Gastrocnemius medialis (tissue), 4 donors: Measurements from ENCODE around the gene SMIM10L1. TPM values are rescaled to one million over a fixed set of nuclear protein-coding genes. Genes with fewer than 3 reads are reported as not detected.

Experiments used
- ATAC-seq, 2 donors: fragments of 150-250 bp; one replicate each; pipeline ENCODE4 v1.9.1; 2016
- DNase-seq, 2 donors: peaks; one replicate each; pipeline ENCODE4 v3.0.0-alpha.2; 2019
- H3K27ac ChIP-seq, 4 donors: fragments of 200-600 bp; sonication (generic); 1 replicate in 1 of 4; 2 replicates in 3 of 4; pipeline ENCODE4 v1.5.1; 2016 to 2018; ENCODE audit warnings: mild to moderate bottlenecking in 2 of 4, moderate library complexity in 1 of 4
- H3K27me3 ChIP-seq, 3 donors: fragments of 200-600 bp; sonication (generic) in 2 of 3; 1 replicate in 1 of 3; 2 replicates in 2 of 3; pipeline versions ENCODE4 v1.5.1 to v1.6.0; 2016 to 2019; ENCODE audit warnings: mild to moderate bottlenecking in 1 of 3, moderate library complexity in 1 of 3
- H3K36me3 ChIP-seq, 2 donors: fragments of 200-600 bp; sonication (generic) in 1 of 2; one replicate each; pipeline ENCODE4 v1.5.1; 2017 to 2018
- H3K4me1 ChIP-seq, 2 donors: fragments of 200-600 bp; sonication (generic) in 1 of 2; one replicate each; pipeline ENCODE4 v1.5.1; 2016 to 2017; ENCODE audit warnings: mild to moderate bottlenecking in 2 of 2
- H3K4me3 ChIP-seq, 4 donors: fragments of 200-600 bp; sonication (generic) in 3 of 4; 1 replicate in 1 of 4; 2 replicates in 3 of 4; pipeline ENCODE4 v1.5.1; 2016 to 2019; ENCODE audit warnings: mild to moderate bottlenecking in 2 of 4
- H3K9me3 ChIP-seq, 3 donors: fragments of 200-600 bp; sonication (generic) in 2 of 3; 1 replicate in 1 of 3; 2 replicates in 2 of 3; pipeline ENCODE4 v1.5.1; 2016 to 2019
- POLR2A ChIP-seq, 2 donors: fragments of 450-650 bp; IDR thresholded peaks; one replicate each; pipeline ENCODE4 v1.6.1; 2017; ENCODE audit warnings: antibody characterized with exemption in 2 of 2, mild to moderate bottlenecking in 2 of 2, moderate library complexity in 2 of 2
- in situ Hi-C, 4 donors: fragments of 200-750 bp; cut with MboI; loops; one replicate each; pipeline versions ENCODE4 v1.15.0 to v1.8.0; 2017; ENCODE audit warnings: low sequenced_read_pairs in 4 of 4
- intact Hi-C: fragments of 100-400 bp; cut with DNase I; formaldehyde crosslinking; loops from one replicate; pipeline ENCODE4 v1.15.1; 2023; ENCODE audit warnings: low total_unique reads
- total RNA-seq, 4 donors: library from RNA; depleted of rRNA; stranded (reverse); fragments of >200 nt; gene quantifications; one replicate each; pipeline versions ENCODE4 v1.1.0 to v1.2.3, GENCODE V29; 2016
- TF ChIP-seq, protein P1 (sequence below), 5 experiments: fragments of 450-650 bp in 3 of 5; fragments of 200-600 bp in 2 of 5; sonication (generic) in 2 of 5; IDR thresholded peaks in 4 of 5; conservative IDR thresholded peaks in 1 of 5; 1 replicate in 4 of 5; 2 replicates in 1 of 5; pipeline ENCODE4 v1.5.1; 2016 to 2019; ENCODE audit warnings: antibody characterized with exemption in 5 of 5, mild to moderate bottlenecking in 3 of 5, moderate library complexity in 3 of 5

SMIM10L1 gene
- 10 to 100 TPM; 13.4 to 20.7 (median 16.2) TPM for total RNA-seq

DNA sequence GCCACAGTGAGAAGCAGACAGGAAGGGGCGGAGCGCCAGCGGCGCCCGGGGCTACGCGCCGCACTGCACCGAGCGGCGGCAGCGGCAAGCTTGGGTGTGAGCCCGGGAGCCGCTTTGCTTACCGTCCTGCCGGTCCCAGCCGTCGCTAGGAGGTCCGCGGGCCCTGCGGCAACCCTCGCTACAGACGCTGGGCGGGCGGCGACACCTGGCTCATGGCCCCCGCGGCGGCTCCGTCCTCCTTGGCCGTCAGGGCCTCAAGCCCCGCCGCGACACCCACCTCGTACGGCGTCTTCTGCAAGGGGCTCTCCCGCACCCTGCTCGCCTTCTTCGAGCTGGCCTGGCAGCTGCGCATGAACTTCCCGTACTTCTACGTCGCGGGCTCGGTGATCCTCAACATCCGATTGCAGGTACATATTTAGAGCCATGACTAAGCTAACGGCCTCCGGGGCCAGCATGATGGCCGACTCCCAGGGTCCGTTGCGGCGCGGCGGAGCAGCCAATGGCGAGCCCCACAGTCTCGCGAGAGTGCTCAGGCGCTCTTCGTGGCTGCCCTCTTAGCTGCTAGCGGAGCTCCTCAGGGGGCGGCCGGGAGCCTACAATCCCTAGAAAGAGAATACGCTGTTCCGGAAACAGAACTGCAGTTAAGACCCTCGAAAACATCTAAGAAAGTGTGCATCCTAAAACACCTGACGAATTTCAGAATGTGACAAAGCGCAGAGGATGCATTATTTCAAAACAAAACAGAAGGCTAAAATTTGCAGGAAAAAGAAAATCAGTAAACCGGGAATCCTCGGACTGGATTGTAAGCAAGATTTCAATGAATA, at the start of gene SMIM10L1:
Gene SMIM10L1, plus strand, starts transcription at position 50 of the 824 bp plus-strand sequence. Its CDS starts 163 bp downstream, at position 213.
- TF ChIP-seq, protein P1, sequence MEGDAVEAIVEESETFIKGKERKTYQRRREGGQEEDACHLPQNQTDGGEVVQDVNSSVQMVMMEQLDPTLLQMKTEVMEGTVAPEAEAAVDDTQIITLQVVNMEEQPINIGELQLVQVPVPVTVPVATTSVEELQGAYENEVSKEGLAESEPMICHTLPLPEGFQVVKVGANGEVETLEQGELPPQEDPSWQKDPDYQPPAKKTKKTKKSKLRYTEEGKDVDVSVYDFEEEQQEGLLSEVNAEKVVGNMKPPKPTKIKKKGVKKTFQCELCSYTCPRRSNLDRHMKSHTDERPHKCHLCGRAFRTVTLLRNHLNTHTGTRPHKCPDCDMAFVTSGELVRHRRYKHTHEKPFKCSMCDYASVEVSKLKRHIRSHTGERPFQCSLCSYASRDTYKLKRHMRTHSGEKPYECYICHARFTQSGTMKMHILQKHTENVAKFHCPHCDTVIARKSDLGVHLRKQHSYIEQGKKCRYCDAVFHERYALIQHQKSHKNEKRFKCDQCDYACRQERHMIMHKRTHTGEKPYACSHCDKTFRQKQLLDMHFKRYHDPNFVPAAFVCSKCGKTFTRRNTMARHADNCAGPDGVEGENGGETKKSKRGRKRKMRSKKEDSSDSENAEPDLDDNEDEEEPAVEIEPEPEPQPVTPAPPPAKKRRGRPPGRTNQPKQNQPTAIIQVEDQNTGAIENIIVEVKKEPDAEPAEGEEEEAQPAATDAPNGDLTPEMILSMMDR (IDR thresholded peaks at IDR 0.05 in 4 of 5, conservative IDR thresholded peaks at IDR 0.05 in 1 of 5): peak in 1 of 5 experiments; percentile 15
- peak; percentile 75 to 80 for TF ChIP-seq POLR2A (IDR thresholded peaks at IDR 0.05)
- H3K9me3 ChIP-seq: no peaks in the 10 kb centered on the region
- H3K36me3 ChIP-seq: no peaks in the 10 kb centered on the region
- DNase-seq (peak; percentile 89 to 94), ATAC-seq (peak; percentile 97 to 98)
- H3K4me3 ChIP-seq: peak within 1 kb of the TSS; percentile 80 to 90 (median 82)
- intact Hi-C loops: loop anchor here (1.0 to 10.0 kb wide), 2 partner anchors 483 to 559 kb away; no protein-coding TSS in a partner anchor
- peaks cover 0 to 2% (median 0%) of the 10 kb centered on the region in 3 donors for H3K27me3 ChIP-seq
- peaks cover 34 to 44% of the 10 kb centered on the region in 2 donors for H3K4me1 ChIP-seq
- in situ Hi-C loops: no loop called here
- peak within 1 kb of the TSS; percentile 92 to 97 (median 96) for H3K27ac ChIP-seq

DNA sequence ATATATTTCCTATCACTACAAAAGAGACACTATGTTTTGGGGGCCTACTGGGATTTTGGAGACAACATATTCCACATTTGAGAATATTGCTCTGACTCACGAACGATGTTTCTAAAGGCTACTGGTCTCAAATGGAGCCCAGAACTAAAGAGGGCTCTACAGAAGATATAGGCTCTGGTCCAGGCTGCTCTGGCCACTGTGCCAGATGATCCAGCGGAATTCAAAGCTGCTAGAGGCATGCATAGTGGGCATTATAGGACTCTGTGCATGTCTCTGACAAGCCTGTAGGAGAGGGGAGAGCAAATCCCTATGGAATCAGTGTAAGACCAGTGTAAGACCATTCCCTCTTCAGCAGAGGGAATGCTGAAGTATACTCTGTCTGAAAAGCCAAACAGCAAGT, 40.6 kb upstream of the SMIM10L1 start:
- ATAC-seq (no peak), DNase-seq (no peak)
- Histone ChIP-seq H3K4me1 (peaks cover 11 to 20% of the 10 kb centered on the region in 2 donors), H3K4me3 (no peak overlapping the region), H3K36me3 (no peaks in the 10 kb centered on the region), H3K27me3 (no peaks in the 10 kb centered on the region), H3K27ac (no peak overlapping the region), H3K9me3 (no peaks in the 10 kb centered on the region)
- in situ Hi-C loops (no loop called here), intact Hi-C loops (no loop called here)
- TF ChIP-seq, protein P1 (IDR thresholded peaks at IDR 0.05 in 4 of 5, conservative IDR thresholded peaks at IDR 0.05 in 1 of 5): no peak
- TF ChIP-seq POLR2A (IDR thresholded peaks at IDR 0.05): no peak

DNA sequence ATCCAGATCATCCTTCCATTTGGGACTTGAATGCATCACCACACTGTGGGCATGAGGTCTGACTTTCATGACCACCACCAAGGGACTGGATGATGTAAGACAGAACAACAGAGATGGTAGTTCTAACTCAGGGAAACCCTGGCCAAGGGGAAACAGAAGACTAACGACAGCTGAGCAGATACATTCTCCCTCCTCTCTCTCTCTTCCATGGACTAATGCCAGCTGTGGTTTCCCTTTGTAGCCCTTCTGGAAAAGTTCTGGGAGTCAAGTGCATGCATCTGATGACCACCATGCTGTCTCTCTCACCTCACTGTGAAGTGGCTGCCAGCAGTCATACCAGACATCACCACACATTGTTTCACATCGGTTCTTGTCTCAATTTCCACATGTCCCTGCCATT, 40.0 kb upstream of the SMIM10L1 start:
- H3K27me3 ChIP-seq: no peaks in the 10 kb centered on the region
- H3K36me3 ChIP-seq: no peaks in the 10 kb centered on the region
- peaks cover 11 to 20% of the 10 kb centered on the region in 2 donors for H3K4me1 ChIP-seq
- H3K27ac ChIP-seq: no peak overlapping the region
- TF ChIP-seq POLR2A (IDR thresholded peaks at IDR 0.05): no peak
- TF ChIP-seq, protein P1 (IDR thresholded peaks at IDR 0.05 in 4 of 5, conservative IDR thresholded peaks at IDR 0.05 in 1 of 5): no peak
- no peaks in the 10 kb centered on the region for H3K9me3 ChIP-seq
- intact Hi-C loops (no loop called here), in situ Hi-C loops (no loop called here)
- H3K4me3 ChIP-seq: no peak overlapping the region
- DNase-seq (no peak), ATAC-seq (no peak)

DNA sequence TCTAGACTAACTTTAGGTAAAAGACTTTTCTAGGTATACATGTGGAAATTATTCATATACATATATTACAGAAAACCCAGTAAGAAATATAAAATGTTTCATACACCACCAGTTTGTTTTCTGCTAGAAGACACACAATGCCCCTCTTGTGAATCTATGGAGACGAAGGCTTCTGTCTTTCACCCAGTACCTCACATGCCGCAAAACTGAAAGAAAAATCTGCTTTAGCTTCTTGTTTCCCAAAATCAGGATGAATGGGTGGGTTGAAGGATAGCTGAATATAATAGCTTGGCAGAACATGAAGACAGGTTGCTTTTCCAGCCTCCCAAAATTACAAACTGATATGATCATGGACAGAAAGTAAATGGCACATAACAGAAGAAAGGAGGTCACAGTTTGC, 37.8 kb upstream of the SMIM10L1 start:
- intact Hi-C loops: no loop called here
- Histone ChIP-seq H3K27ac (no peak overlapping the region), H3K27me3 (no peaks in the 10 kb centered on the region), H3K9me3 (no peaks in the 10 kb centered on the region), H3K4me1 (peaks cover 11 to 20% of the 10 kb centered on the region in 2 donors), H3K36me3 (no peaks in the 10 kb centered on the region), H3K4me3 (no peak overlapping the region)
- no peak for DNase-seq
- TF ChIP-seq, protein P1 (IDR thresholded peaks at IDR 0.05 in 4 of 5, conservative IDR thresholded peaks at IDR 0.05 in 1 of 5): no peak
- TF ChIP-seq POLR2A (IDR thresholded peaks at IDR 0.05): no peak
- in situ Hi-C loops: no loop called here
- ATAC-seq: no peak
